Measurements from ENCODE around the gene SETD1A.

SETD1A gene

DNA sequence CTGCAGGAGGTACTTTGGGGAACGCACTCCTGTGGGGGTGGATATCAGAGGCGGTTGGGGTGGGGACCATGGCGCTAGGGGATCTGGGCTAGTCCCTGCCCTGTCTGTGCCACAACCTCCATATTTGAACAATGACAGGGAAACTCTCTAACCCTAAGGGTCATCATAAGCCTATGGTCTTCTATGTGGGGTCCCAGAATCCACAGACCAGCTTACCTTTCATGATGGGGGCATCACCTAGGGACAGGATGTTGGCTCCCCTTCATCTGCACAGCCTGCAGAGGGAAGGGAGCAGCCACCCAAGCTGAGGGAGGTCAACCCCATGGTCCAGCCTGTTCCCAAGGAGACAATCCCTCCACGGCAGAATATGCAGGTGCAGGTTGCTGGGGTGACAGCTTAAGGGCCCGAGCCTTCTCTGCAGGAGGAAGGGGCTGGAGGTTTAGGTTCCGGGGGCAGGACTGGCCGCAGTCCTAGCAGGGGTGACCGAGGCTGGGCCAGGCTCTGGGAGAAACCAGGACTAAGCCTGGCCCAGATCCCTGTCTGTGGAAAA is 7.0 kb upstream of the SETD1A start:
- in situ Hi-C loops (cut with MboI; ENCODE audit: low pct_unique_long_range_greater_than_20kb, low sequenced_read_pairs), result no loop called here
- DNase-seq, result no peak

DNA sequence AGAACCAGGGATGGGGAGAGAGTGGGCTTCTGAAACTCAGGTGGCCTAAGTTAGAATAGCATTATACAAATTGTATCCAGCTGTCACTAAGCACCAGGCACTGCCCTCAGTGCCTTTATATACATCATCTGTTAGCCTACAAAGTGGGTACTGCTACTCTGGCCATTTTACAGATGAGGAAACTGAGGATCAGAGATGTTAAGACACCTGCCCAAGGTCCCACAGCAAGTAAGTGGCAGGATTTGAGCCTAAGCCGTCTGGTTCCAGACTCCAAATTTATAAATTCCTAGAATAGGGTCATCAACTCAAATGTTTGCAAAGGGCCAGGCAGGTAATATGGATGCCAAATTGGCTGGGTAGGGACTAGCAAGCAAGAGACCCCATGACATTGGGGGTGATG is 6.4 kb upstream of the SETD1A start:
- in situ Hi-C loops (cut with MboI; ENCODE audit: low pct_unique_long_range_greater_than_20kb, low sequenced_read_pairs), result no loop called here
- no peak for DNase-seq

DNA sequence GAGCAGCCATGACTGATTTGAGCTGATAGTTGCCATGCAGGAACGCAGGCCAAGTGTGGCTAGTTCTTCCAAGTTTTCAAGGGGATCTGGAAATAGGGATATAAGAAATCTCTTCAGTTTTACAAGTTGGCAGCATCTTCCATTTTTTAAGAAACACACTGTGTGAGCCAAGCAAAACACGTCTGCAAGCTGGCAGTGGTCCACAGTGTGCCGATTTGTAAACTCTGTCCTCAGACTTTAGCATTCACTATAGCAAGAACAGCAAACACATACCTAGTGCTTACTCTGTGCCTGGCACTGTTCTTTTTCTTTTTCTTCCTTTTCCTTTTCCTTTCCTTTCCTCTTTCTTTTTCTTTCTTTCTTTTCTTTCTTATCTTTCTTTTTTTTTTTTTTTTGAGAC is 5.8 kb upstream of the SETD1A start:
- in situ Hi-C loops (cut with MboI; ENCODE audit: low pct_unique_long_range_greater_than_20kb, low sequenced_read_pairs), result no loop called here
- no peak for DNase-seq

DNA sequence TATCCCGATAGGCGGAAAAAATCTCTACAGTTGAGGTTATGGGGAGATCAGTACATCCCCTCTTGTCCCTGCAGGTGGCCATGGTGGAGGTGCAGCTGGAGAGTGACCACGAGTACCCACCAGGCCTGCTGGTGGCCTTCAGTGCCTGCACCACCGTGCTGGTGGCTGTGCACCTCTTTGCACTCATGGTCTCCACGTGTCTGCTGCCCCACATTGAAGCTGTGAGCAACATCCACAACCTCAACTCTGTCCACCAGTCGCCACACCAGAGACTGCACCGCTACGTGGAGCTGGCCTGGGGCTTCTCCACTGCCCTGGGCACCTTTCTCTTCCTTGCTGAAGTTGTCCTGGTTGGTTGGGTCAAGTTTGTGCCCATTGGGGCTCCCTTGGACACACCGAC is 4.4 kb upstream of the SETD1A start:
- in situ Hi-C loops (cut with MboI; ENCODE audit: low pct_unique_long_range_greater_than_20kb, low sequenced_read_pairs), result no loop called here
- no peak for DNase-seq

DNA sequence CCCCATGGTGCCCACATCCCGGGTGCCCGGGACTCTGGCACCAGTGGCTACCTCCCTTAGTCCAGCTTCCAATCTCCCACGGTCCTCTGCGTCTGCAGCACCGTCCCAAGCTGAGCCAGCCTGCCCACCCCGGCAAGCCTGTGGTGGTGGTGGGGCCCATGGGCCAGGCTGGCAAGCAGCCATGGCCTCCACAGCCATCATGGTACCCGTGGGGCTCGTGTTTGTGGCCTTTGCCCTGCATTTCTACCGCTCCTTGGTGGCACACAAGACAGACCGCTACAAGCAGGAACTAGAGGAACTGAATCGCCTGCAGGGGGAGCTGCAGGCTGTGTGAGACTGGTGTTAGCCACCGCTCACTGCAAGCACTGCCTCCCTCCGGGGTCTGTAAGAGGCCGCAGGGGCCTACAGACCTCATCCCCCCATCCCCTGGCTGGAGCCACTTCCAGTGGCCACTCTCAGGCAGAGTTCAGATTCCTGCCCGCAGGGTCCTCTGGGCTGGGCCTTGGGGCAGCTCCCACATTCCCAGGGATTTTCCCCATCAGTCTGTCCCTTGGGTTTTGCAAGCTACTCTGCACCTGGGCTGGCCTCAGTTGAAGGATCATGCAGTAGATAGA is 3.9 kb upstream of the SETD1A start:
- in situ Hi-C loops (cut with MboI; ENCODE audit: low pct_unique_long_range_greater_than_20kb, low sequenced_read_pairs), result no loop called here
- peak; percentile 82 for DNase-seq

DNA sequence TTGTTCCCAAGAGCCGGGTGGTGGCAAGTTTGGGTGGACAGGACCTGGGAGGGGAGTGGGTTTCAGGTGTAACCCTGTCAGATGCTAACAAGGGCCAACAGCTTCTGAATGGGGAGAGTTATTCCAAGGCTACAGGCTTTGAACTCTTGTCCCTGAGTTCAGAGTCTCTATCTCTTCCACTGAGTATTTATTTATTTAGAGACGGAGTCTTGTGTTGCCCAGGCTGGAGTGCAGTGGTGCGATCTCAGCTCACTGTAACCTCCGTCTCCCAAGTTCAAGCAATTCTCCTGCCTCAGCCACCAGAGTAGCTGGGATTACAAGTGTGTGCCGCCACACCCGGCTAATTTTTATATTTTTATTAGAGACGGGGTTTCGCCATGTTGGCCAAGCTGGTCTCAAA is 2.6 kb upstream of the SETD1A start:
- in situ Hi-C loops (cut with MboI; ENCODE audit: low pct_unique_long_range_greater_than_20kb, low sequenced_read_pairs), result no loop called here
- no peak for DNase-seq

DNA sequence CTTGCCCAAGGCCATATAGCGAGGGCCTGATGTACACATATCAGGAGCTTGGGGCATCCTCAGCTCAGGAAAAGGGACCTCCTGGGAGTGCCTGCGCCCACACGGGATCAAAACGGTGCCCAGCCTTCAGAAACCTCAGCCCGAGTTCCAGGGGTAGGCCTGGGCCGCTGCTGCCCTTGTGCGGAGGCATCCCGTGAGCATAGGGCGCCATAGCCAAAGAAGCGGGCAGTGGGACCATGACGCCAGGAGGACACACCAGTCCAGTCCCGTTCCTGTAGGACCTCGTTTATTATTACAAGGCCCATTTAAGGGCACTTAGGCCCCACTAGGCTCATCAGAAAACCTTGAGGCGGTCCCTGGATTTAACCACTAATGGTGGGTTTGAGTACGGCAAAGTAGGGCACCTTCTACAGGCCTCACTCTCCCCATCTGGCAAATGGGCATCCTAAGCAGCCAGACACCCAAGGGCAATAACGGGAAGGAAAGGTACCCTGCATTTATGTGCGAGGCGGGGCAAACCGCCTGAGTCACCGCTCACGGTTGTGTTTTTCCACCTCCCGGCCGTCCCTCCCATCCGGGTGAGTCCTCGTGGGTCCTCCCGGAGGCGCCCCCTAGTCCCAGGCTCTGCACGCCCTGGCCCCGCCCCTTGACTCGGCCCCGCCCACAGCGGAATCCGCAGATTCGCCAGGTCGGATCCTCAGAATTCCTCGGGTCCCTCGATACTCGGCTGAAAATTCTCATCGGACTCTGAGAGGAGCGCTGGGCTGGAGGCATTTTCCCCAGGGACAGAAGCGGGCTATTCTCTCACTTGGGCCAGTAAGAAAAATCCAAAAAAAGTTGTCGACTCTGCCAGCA is 726 bp upstream of the SETD1A start:
- peak; percentile 84 for DNase-seq
- in situ Hi-C loops (cut with MboI; ENCODE audit: low pct_unique_long_range_greater_than_20kb, low sequenced_read_pairs), result no loop called here

DNA sequence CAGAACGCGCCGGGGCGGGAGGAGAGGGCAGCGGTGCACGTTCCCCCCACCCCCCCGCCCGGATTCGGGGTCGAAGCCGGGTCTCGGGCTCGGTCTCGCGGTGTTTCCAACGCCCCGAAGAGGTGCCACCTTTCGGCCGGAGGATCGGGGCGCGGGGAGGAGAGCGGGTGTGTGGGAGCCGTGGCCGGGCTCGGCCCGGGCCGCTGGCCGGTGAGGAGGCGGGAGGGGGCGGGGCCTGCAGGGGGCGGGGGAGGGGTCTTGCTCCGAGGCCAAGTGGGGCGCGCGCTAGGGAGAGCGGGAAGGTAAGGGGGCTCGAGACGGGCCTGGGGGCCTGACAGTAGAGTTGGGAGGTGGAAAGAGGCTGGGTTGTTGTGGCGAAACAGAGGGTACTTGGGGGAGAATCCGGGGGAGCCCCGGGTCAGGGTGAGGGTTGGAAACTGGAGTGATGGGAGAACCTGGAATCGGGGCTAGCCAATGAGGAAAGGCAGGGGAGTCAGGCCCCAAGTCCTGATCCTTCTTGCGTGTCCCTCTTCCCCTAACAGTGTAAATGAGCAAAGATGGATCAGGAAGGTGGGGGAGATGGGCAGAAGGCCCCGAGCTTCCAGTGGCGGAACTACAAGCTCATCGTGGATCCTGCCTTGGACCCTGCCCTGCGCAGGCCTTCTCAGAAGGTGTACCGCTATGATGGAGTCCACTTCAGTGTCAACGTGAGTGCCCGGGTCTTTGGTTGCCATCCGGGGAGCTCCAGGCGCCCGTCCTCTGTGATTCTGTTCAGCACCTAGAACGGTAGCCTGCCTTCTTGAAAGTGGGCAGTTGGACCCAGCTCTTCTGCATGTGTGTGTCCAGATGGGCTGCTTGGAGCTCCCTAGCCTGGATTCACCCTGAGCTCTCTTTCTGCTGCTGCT is 873 bp downstream of the SETD1A start:
- no peak for DNase-seq
- in situ Hi-C loops (cut with MboI; ENCODE audit: low pct_unique_long_range_greater_than_20kb, low sequenced_read_pairs), result no loop called here

DNA sequence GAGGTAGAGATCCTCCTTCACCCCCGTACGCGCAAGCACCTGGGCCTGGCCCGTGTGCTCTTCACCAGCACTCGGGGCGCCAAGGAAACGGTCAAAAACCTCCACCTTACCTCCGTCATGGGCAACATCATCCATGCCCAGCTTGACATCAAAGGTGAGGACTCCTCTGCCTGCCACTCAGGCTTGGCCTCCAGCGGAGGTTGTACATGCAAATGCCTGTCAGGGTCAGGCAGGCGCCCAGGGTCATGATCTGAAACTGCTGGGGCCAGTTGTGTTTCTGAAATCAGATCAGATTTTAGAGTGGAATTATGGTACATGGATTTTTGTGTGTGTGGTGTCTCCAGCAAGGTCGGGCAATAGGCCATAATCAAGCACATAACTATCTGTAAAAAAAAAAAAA is 3.8 kb downstream of the SETD1A start:
- no peak for DNase-seq
- in situ Hi-C loops (cut with MboI; ENCODE audit: low pct_unique_long_range_greater_than_20kb, low sequenced_read_pairs), result no loop called here

DNA sequence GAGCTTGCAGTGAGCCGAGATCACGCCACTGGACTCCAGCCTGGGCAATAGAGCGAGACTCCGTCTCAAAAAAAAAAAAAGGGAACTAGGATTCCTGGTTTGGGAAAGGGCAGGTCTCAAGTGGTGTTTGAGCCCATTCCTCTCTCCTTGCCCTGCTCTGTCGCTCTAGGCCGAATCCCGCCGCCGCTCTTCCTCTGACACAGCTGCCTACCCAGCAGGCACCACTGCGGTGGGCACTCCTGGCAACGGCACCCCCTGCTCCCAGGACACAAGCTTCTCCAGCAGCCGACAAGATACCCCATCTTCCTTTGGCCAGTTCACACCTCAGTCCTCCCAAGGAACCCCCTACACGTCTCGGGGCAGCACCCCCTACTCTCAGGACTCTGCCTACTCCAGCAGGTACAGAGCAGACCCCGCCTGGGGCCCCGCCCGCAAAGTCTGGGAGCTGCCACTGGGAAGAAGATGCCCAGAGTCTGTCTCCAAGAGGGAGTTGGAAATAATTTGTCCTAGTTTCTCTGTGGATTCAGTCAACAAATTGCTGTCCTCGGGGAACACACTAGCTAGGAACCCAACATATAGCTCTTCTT is 6.5 kb downstream of the SETD1A start:
- DNase-seq, result no peak
- in situ Hi-C loops (cut with MboI; ENCODE audit: low pct_unique_long_range_greater_than_20kb, low sequenced_read_pairs), result no loop called here

DNA sequence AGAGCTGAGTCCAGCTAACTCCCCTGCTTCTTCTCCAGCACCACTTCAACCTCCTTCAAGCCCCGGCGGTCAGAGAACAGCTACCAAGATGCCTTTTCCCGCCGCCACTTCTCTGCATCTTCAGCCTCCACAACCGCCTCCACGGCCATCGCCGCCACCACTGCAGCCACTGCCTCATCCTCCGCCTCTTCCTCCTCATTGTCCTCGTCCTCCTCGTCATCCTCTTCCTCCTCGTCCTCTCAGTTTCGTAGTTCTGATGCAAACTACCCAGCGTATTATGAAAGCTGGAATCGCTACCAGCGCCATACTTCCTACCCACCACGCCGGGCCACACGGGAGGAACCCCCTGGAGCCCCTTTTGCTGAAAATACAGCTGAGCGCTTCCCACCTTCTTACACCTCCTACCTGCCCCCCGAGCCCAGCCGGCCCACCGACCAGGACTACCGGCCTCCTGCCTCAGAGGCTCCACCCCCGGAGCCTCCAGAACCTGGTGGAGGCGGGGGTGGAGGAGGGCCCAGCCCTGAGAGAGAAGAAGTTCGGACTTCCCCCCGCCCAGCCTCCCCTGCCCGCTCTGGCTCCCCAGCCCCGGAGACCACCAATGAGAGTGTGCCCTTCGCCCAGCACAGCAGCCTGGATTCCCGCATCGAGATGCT is 7.1 kb downstream of the SETD1A start:
- in situ Hi-C loops (cut with MboI; ENCODE audit: low pct_unique_long_range_greater_than_20kb, low sequenced_read_pairs), result no loop called here
- no peak for DNase-seq

DNA sequence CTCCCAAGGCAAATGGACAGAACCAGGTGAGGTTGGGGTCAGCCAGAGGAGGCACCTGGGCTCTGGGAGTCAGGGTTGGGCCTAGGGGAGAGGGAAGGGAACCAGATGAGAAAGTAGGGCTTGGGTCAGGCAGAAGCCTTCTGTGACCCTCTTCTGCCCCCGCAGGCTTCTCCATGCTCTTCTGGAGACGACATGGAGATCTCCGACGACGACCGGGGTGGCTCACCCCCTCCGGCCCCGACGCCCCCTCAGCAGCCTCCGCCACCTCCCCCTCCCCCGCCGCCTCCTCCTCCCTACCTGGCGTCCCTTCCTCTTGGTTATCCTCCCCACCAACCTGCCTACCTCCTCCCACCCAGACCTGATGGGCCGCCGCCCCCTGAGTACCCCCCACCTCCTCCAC is 7.9 kb downstream of the SETD1A start:
- no peak for DNase-seq
- in situ Hi-C loops (cut with MboI; ENCODE audit: low pct_unique_long_range_greater_than_20kb, low sequenced_read_pairs), result no loop called here

DNA sequence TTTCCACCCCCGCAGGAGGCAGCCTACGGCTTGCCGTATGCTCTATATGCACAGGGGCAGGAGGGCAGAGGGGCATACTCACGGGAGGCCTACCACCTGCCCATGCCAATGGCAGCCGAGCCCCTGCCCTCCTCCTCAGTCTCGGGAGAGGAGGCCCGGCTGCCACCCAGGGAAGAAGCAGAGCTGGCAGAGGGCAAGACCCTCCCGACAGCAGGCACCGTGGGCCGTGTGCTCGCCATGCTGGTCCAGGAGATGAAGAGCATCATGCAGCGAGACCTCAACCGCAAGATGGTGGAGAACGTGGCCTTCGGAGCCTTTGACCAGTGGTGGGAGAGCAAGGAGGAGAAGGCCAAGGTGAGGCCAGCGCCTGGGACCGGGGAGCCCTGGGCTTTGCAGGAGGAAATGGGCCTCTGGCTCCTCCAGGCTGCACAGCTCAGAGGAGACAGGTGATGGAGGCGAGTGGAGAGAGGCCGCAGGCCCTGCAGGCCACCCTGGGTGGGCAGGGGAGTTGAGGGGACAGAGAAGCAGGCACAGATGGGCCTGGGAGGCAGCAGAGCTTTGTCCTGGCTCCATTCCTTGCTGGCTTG is 8.6 kb downstream of the SETD1A start:
- in situ Hi-C loops (cut with MboI; ENCODE audit: low pct_unique_long_range_greater_than_20kb, low sequenced_read_pairs), result no loop called here
- no peak for DNase-seq

DNA sequence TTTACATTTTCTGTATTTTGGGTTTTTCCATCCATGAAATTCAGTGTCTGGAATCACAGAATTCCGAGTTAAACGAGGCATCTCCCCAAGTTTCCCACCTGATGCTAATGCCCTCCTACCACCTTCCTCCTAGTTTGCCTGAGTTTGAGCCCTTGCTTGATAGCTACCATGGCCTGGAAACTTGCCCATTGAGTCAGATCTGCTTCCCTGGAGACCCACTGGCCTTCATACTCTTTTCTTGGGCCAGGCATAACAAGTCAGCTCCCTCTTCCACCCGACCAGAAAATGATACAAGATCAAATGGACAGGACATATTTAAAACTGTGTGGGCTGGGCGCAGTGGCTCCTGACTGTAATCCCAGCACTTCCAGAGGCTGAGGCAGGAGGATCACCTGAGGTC is 10.2 kb downstream of the SETD1A start:
- in situ Hi-C loops (cut with MboI; ENCODE audit: low pct_unique_long_range_greater_than_20kb, low sequenced_read_pairs), result no loop called here
- no peak for DNase-seq

DNA sequence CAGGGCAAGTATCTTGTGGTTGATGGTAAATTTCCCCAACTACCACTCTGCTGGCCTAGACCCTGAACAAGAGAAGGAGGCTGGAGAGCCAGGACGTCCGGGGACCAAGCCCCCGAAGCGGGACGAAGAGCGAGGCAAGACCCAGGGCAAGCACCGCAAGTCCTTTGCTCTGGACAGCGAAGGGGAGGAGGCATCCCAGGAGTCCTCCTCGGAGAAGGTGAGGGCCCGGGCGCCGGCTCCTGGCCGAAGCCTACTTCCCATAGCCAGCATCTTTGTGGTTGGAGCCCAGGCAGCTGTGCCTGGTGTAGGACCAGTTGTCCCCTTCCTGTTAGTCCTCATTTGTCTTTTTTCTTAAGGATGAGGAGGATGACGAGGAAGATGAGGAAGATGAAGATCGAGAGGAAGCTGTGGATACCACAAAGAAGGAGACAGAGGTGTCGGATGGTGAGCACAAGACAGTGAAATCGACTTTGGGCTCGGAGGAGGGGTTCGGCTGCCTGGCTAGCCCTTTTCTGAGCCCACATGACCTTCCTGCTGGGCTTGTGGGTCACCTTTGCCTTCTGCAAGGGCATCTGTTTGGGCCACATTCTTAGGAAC is 11.8 kb downstream of the SETD1A start:
- in situ Hi-C loops (cut with MboI; ENCODE audit: low pct_unique_long_range_greater_than_20kb, low sequenced_read_pairs), result no loop called here

DNA sequence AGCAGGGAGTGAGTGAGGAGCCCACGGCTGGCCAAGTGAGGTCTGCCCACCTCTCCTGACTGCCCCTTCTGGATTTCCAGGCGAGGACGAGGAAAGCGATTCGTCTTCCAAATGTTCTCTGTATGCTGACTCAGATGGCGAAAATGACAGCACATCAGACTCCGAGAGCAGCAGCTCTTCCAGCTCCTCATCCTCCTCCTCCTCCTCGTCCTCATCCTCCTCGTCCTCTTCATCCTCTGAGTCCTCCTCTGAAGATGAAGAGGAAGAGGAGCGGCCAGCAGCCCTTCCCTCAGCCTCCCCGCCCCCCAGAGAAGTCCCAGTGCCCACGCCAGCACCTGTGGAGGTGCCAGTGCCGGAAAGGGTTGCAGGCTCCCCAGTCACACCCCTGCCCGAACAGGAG is 13.7 kb downstream of the SETD1A start:
- DNase-seq, result no peak
- in situ Hi-C loops (cut with MboI; ENCODE audit: low pct_unique_long_range_greater_than_20kb, low sequenced_read_pairs), result no loop called here

More for the DNA sequence above, 11.8 kb downstream of the SETD1A start:
- no peak for DNase-seq

DNA sequence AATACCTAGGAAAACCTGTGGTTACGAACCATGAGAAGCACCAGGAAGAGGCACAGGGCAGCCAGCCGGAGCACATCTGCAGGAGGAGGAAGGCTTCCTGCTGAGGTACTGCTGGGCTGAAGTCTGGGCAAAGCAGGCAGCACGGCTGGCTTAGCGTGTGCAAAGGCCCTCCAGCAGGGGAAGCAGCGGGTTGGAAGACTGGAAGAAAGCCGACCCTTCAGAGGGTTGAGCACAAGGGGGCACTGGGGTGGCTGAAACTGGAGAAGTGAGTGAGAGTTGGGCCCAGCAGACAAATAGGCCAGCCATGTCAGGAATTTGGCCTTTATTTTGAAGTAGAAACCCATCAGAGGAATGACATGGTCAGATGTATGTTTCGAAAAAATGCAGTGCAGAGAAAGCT is 15.3 kb downstream of the SETD1A start:
- in situ Hi-C loops (cut with MboI; ENCODE audit: low pct_unique_long_range_greater_than_20kb, low sequenced_read_pairs), result no loop called here
- peak; percentile 24 for DNase-seq

DNA sequence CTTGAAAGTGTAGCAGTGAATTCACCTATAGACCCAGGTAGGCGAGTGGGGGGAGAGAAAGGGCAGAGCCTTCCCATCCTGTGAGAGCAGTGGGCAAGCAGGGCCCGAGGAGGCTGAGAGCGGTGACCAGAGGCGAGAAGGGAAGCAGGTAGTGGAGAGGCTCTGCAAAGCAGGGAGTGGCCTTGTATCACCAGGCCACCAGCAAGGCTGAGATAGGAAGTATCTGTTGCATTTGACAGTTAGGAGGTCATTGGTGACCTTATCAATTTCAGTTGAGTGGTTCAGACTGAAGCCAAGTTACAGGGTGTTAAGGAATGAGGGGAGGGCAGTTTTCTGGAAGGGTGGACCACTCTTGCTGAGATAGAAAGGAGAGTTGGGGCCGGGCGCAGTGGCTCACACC is 16.8 kb downstream of the SETD1A start:
- no peak for DNase-seq
- in situ Hi-C loops (cut with MboI; ENCODE audit: low pct_unique_long_range_greater_than_20kb, low sequenced_read_pairs), result no loop called here
